Vagina (tissue), 2 donors: ENCODE data around the gene PGC.

Experiments
- CTCF ChIP-seq, 3 experiments: fragments of 450-650 bp in 2 of 3; fragments of 200-600 bp in 1 of 3; sonication (generic) in 1 of 3; IDR thresholded peaks; one replicate each; pipeline ENCODE4 v1.5.1; 2017 to 2019; ENCODE audit warnings: antibody characterized with exemption in 3 of 3, mild to moderate bottlenecking in 2 of 3, moderate library complexity in 2 of 3
- POLR2A ChIP-seq, 2 donors: fragments of 450-650 bp; IDR thresholded peaks; one replicate each; pipeline ENCODE4 v1.6.1; 2017; ENCODE audit warnings: antibody characterized with exemption in 2 of 2, mild to moderate bottlenecking in 2 of 2, moderate library complexity in 2 of 2
- POLR2AphosphoS5 ChIP-seq, 2 donors: sonication (generic); formaldehyde crosslinking; IDR thresholded peaks; one replicate each; pipeline ENCODE4 v1.9.0; 2017; ENCODE audit warnings: antibody characterized with exemption in 2 of 2, mild to moderate bottlenecking in 2 of 2, low read depth in 1 of 2; ENCODE audit not compliant: insufficient read depth in 1 of 2

- TF ChIP-seq POLR2A (IDR thresholded peaks at IDR 0.05) (no peak), CTCF (IDR thresholded peaks at IDR 0.05) (no peak), POLR2AphosphoS5 (IDR thresholded peaks at IDR 0.05; ENCODE audit: insufficient read depth in 1 of 2, low read depth in 1 of 2) (no peak)
Observed at GRCh38 chr6:41750374-41750773, 3.2 kb upstream of the PGC start.
